GM18499 (cell line): ENCODE measurements around the gene ST3GAL5.
"Not testable (repeated sequence)": the region's sequence is repeated elsewhere in the genome, so short reads cannot be mapped to it uniquely, and the experiment has no call there.

ENCODE experiments used
- ATAC-seq: cut with Tn5 transposase; IDR thresholded peaks from one replicate; pipeline ENCODE4 v1.9.1; 2021; ENCODE audit warnings: moderate number of reproducible peaks; ENCODE audit not compliant: insufficient read depth, unreplicated experiment

Gene ST3GAL5

DNA sequence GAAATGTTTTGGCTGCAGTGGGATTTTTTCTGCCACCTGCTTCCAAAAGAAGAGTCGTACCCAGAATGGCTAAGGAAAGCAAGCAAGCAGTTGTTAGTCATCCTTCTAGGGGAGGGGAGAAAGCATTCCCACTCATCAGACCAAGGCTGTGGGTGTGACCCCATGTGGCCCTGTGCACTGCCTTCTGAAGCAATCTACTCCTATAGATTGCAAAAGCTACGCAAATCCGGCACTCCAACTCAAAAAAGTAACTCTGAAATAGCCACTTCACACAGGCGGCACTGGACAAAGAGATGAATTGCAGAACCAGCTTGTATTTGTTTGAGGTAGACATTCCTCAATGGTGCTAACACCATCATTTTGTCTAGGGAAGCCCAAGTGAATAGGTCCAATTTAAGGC lies 44.3 kb downstream of the ST3GAL5 start:
- no peak for ATAC-seq

DNA sequence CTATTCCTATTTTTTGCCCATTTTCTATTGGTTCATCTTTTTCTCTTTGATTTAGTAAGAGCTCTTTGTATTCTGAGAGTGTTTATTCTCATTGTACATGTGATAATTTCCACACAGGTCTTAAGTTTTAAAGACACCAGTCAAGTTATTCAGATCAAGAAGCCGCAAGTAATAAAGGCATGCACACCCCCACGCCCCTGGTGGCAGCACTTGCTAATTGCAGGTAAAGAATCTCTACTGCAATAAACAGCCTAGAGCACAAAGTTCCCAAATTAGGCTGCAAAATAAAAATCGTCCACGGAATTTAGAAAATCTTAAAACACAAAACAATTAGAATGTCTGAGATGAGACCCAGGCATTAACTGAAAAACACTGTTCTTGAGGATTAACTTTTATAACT lies 45.2 kb downstream of the ST3GAL5 start:
- ATAC-seq: no peak

DNA sequence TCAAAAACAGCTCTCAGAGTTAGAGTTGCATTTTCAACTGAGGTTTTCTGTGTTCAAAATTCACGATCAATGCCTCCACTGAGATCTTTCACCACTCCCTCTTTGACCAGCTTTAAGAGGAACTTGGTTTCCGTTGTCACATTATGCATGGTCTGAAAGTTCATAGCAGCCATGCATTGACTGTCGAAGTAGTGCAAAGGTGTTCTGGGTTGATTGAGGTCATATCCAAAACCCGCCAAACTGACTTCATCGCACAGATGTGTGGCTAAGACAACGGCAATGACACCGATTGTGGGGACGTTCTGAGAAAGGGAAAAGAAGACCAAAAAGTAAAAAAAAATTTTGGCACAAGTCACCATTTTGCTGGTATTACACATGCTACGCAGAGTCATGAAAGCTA lies 48.7 kb downstream of the ST3GAL5 start:
- ATAC-seq: no peak

GRCh38 chr2:85839461-85839860 lies 49.3 kb downstream of the ST3GAL5 start:
- ATAC-seq: no peak

DNA sequence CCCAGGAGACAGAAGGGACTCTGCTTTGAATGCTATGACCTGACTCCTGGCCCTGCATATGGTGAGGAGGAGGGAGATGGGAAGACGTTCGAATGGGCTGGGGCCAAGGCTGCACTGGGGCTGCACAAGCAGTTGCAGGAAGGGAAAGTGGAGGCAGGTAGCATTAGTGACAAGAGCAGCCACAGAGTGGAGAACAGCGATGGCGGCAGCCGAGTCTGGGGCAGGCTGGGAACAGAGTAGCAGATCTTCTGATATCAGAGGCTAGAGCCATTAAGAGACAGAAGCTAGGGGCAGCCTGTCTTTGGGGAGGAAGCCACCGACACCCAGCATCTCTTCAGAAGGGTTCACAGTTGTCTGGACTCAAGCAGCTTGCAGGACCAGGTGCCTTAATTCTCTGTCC lies 50.1 kb downstream of the ST3GAL5 start:
- no peak for ATAC-seq

DNA sequence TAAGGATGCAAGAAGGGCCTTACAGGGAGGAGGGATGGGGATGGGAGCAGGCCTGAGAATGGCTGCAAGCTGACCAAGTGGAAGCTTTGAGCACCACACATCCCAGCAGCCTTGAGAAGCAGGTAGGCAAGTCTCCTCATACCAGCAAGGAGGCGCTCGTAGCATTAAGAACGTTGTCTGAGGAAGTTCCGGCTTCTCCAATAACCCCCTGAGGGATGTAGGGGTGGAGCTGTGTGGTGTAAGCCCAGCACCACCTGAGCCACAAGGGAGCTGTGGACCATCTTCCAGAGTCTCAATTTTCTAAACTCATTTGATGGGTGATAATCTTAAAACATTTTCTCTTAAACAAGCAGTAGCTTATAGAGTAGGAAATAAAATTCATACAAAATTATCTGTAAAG lies 50.6 kb downstream of the ST3GAL5 start:
- no peak for ATAC-seq

GRCh38 chr2:85834466-85834865 lies 54.3 kb downstream of the ST3GAL5 start:
- ATAC-seq: no peak

- no peak for ATAC-seq
These were observed 57.1 kb downstream of the ST3GAL5 start for GRCh38 chr2:85831735-85832134.

GRCh38 chr2:85830645-85831044 lies 58.1 kb downstream of the ST3GAL5 start:
- no peak for ATAC-seq

- not testable (repeated sequence) for ATAC-seq
These were observed 59.4 kb downstream of the ST3GAL5 start for GRCh38 chr2:85829394-85829793.

DNA sequence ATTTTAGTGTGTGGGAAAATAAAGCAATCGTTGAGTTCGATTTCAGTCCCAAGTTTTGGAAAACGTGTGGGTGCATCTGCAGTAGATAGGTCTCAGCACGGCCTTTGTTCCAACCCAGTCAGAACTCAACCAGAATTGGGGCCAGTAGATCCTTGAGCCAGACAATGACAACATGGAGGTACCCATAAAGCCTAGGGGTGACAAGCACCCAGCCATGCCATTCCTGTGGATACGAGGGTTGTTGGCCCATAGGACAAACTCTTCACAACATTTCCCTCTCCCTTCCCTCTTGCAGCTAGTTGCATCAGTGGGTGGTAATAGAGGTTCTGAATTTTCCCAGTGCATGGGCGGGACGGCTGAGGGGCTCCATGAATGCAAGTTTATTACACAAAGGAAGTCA lies 60.1 kb downstream of the ST3GAL5 start:
- no peak for ATAC-seq

GRCh38 chr2:85827879-85828569 lies 60.8 kb downstream of the ST3GAL5 start:
- ATAC-seq: no peak

DNA sequence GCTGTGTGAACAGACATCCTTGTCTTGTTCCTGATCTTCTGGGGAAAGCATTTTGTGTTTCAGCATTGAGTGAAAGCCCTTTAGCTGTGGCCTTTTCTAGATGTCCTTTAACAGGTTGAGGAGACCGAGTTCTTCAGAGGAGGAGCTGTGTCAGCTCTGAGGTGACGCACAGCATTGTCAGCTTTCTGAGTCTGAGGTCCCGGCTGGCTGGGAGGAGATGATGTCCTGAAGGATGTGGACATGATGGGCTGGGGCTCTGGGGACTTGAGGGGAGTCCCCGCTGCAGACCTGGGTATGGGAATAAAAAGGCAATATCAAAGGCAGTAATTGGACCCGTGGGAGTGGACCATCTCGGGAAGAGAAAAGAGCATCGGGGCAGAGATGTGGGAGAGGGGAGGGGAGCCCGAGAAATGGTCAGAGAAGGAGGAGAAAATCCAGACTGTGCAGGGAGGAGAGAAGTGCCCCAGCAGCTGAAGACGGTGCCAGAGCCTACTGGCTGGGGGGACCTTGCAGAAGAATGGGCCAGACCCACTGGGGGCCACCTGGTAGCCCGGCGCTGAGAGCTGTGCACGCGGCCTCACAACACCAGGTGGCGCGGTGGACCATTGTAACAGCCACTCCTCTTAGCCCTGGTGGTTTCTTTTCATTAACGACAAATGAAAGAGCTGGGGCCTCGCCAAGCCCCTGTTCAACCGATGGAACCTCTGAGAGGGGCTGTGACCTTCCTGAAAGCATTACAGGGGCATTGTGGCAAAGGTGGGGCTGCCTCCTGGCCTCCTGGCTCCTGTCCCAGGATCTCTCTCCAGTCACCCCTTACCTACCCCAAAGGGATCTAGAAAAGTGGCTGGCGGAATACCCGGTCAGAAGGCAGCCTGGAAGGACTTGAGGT lies 61.6 kb downstream of the ST3GAL5 start:
- no peak for ATAC-seq

DNA sequence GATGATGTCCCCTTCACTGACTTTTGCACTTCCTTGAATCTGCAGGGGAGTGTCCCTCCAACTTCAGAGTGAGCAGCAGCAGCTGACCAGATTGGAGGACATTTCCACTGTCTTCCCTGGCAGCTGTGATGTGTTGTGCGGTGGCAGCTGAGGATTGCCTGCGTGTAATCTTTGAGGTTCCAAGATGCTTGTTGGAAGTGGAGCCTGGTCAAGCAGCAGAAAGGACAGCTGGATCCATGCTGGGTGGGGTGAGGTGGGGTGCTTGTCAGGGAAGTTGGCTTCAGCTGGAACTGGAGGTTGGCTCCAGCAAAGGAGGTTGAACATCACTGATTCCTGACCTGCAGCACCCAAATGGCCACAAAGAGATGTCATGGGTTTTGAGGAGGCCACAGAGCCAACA lies 64.8 kb downstream of the ST3GAL5 start:
- no peak for ATAC-seq

DNA sequence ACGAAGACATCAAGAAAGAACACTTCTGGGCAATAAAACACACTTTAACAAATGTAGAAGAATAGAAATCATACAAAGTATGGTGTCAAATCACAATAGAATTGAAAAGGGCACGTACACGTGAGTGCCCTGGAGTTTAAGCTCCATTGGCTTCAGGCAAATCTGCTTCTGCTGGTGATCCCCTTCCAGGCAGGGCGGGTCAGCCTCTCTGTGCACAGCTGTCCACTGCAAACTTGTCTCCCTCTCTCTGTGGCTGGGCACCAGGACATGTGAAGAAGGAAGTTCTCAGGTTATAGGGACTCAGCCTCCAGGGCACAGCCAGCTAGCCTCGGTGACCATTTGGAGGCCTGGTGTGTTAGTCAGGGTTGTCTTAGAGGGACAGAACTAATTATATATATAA lies 66.0 kb downstream of the ST3GAL5 start:
- ATAC-seq: no peak

- no peak for ATAC-seq
These were observed 68.8 kb downstream of the ST3GAL5 start for GRCh38 chr2:85819811-85820510.

GRCh38 chr2:85814802-85815550 lies 73.8 kb downstream of the ST3GAL5 start:
- no peak for ATAC-seq

DNA sequence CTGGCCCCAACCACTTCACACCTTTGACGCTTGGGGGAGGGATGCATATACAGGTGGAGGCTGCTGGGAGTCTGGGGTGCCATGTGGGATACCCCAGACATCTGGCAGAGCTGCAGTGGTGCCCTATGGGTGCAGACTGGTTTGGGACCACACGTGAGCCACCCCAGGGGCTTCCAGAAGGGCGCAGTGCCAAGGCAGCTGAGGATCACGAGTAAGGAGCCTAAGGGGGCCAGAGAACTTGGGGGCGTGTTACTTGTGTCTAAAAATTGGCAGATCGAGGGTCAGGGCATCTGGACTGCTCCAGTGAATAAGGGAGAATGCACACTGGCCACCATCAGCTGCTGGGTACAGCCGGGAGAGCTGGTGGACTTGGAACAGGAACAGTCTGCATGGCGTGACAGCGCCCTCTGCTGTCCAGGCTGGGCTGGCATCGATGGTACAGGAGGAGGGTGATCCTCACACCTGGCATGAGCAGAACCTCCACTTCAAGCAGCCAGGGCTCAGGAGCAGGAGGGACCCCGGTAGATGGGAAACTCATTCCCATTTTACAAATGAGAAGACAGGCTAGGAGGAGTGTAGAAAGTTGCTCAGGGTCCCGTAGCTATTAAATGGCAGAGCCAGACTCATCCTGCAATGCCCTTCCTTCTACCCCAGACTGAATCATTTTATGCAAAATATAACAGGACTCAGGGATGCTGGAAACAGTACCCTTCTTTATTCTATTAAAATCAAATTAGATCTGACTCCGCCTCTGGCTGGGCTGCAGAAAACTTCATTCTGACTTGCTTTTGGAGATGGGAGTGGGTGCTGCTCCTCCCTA lies 74.6 kb downstream of the ST3GAL5 start:
- ATAC-seq: no peak

- no peak for ATAC-seq
These were observed 75.4 kb downstream of the ST3GAL5 start for GRCh38 chr2:85813211-85813981.
